ENCODE data around the gene OR13F1.

GRCh38 chr9:104539275-104539674 is 35.2 kb downstream of the OR13F1 start:
- no peak for TF ChIP-seq CTCF (IDR thresholded peaks at IDR 0.05)
- TF ChIP-seq POLR2A (IDR thresholded peaks at IDR 0.05), result no peak

All from lower leg skin (tissue), 3 donors.